Upper lobe of left lung (tissue), 6 donors: ENCODE data around the gene GSKIP. TPM values are rescaled to one million over a fixed set of nuclear protein-coding genes. Genes with fewer than 3 reads are reported as not detected.
A peak's percentile ranks its signal among the peaks of the same experiment; 100 is the strongest.

Source experiments
- ATAC-seq, 2 donors: fragments of 200-7000 bp; cut with Tn5 transposase; one replicate each; pipeline ENCODE4 v1.9.1; 2022; ENCODE audit warnings: mild to moderate bottlenecking in 2 of 2, moderate library complexity in 2 of 2; ENCODE audit not compliant: low FRiP score in 2 of 2
- DNase-seq, 2 donors: peaks; one replicate each; pipeline ENCODE4 v3.0.0-alpha.2; 2019 to 2020
- H3K27ac ChIP-seq, 4 donors: fragments of 200-600 bp; sonication (generic); one replicate each; pipeline ENCODE4 v1.5.1; 2016 to 2019
- H3K27me3 ChIP-seq, 4 donors: fragments of 200-600 bp; sonication (generic); one replicate each; pipeline ENCODE4 v1.5.1; 2017 to 2019
- H3K36me3 ChIP-seq, 4 donors: fragments of 200-600 bp; sonication (generic); one replicate each; pipeline ENCODE4 v1.5.1; 2016 to 2019
- H3K4me1 ChIP-seq, 4 donors: fragments of 200-600 bp; sonication (generic); one replicate each; pipeline ENCODE4 v1.5.1; 2018 to 2019
- H3K4me3 ChIP-seq, 4 donors: fragments of 200-600 bp; sonication (generic); one replicate each; pipeline ENCODE4 v1.5.1; 2017 to 2019; ENCODE audit warnings: mild to moderate bottlenecking in 2 of 4, moderate library complexity in 1 of 4
- H3K9me3 ChIP-seq, 4 donors: fragments of 200-600 bp; sonication (generic); one replicate each; pipeline ENCODE4 v1.5.1; 2018 to 2019
- EP300 ChIP-seq, 4 donors: sonication (generic); formaldehyde crosslinking; IDR thresholded peaks; one replicate each; pipeline ENCODE4 v1.5.1; 2017; ENCODE audit warnings: antibody characterized with exemption in 4 of 4, control low read depth in 2 of 4
- POLR2A ChIP-seq, 4 donors: fragments of 450-650 bp; IDR thresholded peaks; one replicate each; pipeline ENCODE4 v1.5.1; 2016 to 2017; ENCODE audit warnings: antibody characterized with exemption in 4 of 4, mild to moderate bottlenecking in 2 of 4
- POLR2AphosphoS5 ChIP-seq, 2 donors: sonication (generic); formaldehyde crosslinking; IDR thresholded peaks; one replicate each; pipeline ENCODE4 v1.5.1; 2017; ENCODE audit warnings: antibody characterized with exemption in 2 of 2
- WGBS, 2 donors: methylation state at CpG; one replicate each; pipeline ENCODE4 v1.1.5; 2017 to 2018; 5-methylcytosine and 5-hydroxymethylcytosine counted together
- total RNA-seq, 6 donors: library from RNA; depleted of rRNA in 4 of 6; stranded (reverse); fragments of >200 nt in 4 of 6; gene quantifications; one replicate each; pipeline versions ENCODE4 v1.1.0 to v1.2.1, GENCODE V29; 2016 to 2021
- TF ChIP-seq, protein P1 (sequence below), 6 experiments: fragments of 450-650 bp in 4 of 6; fragments of 200-600 bp in 2 of 6; sonication (generic) in 2 of 6; IDR thresholded peaks; one replicate each; pipeline ENCODE4 v1.5.1; 2016 to 2019; ENCODE audit warnings: antibody characterized with exemption in 6 of 6
- donor health status: DM: no; HTN: no; CAD: no; lungs with moderate emphysema.
- donor health status: DM: no; HTN: yes; CAD: no; lungs with severe emphysema.

GSKIP gene
- total RNA-seq, 6 donors from 2014 or later = 5.4 to 19.6 (median 14.3) TPM

DNA sequence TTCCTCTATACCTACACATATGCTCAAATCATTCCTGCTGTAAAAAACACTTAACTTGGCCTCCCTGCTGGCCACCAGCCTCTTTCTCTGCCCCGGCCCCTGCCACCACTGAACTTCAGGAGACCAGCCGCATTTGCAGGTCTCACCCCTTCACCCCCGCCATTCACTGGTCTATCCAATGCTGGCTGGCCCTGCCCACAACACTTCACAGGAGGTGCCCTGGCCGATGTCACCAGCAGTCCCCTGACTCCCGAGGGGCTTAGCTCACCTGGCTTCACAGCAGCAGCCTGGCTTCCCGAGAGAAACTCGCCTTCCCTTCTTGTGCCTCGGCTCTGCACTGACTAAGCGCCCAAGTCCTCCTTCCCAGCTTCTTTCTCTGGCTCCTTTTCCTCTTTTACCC is 36.1 kb downstream of the GSKIP start:
- DNase-seq (peak in 1 of 2 donors; percentile 38), ATAC-seq (no peak)
- no peaks in the 10 kb centered on the region for H3K27me3 ChIP-seq
- H3K4me3 ChIP-seq = no peak overlapping the region
- H3K36me3 ChIP-seq = no peaks in the 10 kb centered on the region
- 86 to 91% methylated on average over 9 of the region's 9 CpGs for WGBS, 2 donors
- no peak overlapping the region for H3K27ac ChIP-seq
- H3K9me3 ChIP-seq = no peaks in the 10 kb centered on the region
- peaks cover 0 to 6% (median 0%) of the 10 kb centered on the region in 4 donors for H3K4me1 ChIP-seq
- TF ChIP-seq POLR2A (IDR thresholded peaks at IDR 0.05) (no peak), EP300 (IDR thresholded peaks at IDR 0.05) (no peak), POLR2AphosphoS5 (IDR thresholded peaks at IDR 0.05) (no peak)
- TF ChIP-seq, protein P1, sequence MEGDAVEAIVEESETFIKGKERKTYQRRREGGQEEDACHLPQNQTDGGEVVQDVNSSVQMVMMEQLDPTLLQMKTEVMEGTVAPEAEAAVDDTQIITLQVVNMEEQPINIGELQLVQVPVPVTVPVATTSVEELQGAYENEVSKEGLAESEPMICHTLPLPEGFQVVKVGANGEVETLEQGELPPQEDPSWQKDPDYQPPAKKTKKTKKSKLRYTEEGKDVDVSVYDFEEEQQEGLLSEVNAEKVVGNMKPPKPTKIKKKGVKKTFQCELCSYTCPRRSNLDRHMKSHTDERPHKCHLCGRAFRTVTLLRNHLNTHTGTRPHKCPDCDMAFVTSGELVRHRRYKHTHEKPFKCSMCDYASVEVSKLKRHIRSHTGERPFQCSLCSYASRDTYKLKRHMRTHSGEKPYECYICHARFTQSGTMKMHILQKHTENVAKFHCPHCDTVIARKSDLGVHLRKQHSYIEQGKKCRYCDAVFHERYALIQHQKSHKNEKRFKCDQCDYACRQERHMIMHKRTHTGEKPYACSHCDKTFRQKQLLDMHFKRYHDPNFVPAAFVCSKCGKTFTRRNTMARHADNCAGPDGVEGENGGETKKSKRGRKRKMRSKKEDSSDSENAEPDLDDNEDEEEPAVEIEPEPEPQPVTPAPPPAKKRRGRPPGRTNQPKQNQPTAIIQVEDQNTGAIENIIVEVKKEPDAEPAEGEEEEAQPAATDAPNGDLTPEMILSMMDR (IDR thresholded peaks at IDR 0.05) = no peak

DNA sequence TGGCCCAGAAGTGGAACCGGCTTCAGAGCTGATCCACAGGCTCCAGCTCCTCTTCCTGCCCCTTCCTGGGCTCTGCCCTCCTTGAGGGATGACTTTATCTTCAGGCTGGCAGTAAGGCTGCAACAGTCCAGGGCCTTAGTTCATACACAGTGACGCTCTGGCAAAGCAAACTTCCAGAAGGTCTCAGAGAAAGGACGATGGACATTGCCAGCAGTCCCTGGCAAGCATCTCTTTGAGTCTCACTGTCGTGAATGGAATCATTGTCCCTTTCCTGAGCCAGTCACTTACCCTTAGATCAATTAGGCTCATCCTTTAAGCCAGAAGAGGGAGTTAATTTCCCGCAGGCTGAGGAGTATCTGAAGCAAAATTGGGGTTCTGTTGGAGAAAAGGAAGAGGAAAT is 37.2 kb downstream of the GSKIP start:
- Histone ChIP-seq H3K9me3 (no peaks in the 10 kb centered on the region), H3K4me1 (peaks cover 0 to 6% (median 1%) of the 10 kb centered on the region in 4 donors), H3K27me3 (no peaks in the 10 kb centered on the region), H3K4me3 (no peak overlapping the region), H3K27ac (no peak overlapping the region), H3K36me3 (no peaks in the 10 kb centered on the region)
- ATAC-seq (no peak), DNase-seq (no peak)
- no peak for TF ChIP-seq POLR2A (IDR thresholded peaks at IDR 0.05)
- no peak for TF ChIP-seq POLR2AphosphoS5 (IDR thresholded peaks at IDR 0.05)
- no peak for TF ChIP-seq EP300 (IDR thresholded peaks at IDR 0.05)
- TF ChIP-seq, protein P1 (IDR thresholded peaks at IDR 0.05) = no peak
- 79 to 95% methylated on average over 5 of the region's 5 CpGs for WGBS, 2 donors

DNA sequence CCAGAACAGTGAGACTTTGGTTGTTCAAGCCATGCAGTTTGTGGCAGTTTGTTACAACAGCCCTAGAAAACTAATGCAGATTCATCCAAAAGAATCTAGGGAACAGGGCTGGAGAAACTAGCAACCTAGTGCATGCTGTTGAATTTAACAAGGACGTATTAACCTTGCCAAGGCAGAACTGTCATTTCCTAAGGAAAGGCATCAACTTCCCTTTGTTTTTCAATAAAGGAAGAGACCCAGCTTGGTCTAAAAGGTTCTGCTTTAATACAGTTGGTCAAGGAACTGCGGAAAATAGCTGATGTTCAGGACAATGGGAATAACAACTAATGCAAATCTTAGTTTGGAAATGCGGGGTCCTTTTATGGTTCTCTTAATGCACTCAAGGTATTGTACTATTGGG is 40.1 kb downstream of the GSKIP start:
- H3K4me3 ChIP-seq = no peak overlapping the region
- no peaks in the 10 kb centered on the region for H3K27me3 ChIP-seq
- no peaks in the 10 kb centered on the region for H3K36me3 ChIP-seq
- H3K27ac ChIP-seq = no peak overlapping the region
- DNase-seq (no peak), ATAC-seq (no peak)
- WGBS, 2 donors = 52 to 55% methylated on average over 3 of the region's 3 CpGs
- H3K9me3 ChIP-seq = no peaks in the 10 kb centered on the region
- H3K4me1 ChIP-seq = peaks cover 0 to 6% (median 1%) of the 10 kb centered on the region in 4 donors
- TF ChIP-seq EP300 (IDR thresholded peaks at IDR 0.05) (no peak), POLR2A (IDR thresholded peaks at IDR 0.05) (no peak)

DNA sequence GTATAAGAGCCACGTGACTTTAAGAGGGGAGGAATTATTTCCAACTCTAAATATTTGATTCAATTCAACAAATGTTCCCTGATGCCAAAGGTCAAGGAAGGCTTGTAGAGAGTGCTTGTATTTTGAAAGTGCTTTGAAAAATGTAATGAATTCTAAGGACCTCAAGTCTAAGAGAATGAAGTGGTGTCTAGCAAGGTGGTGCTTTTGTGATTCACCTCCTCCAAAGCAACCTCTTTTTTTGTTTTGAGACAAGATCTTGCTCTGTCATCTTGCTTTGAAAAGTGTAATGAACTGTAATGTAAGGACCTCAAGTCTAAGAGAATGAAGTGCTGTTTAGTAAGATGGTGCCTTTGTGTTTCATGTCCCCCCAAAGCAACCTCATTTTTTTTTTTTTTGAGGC is 42.4 kb downstream of the GSKIP start:
- no peak for DNase-seq
- WGBS, 2 donors = 55 to 58% methylated on average over 1 of the region's 1 CpG
- Histone ChIP-seq H3K27me3 (no peaks in the 10 kb centered on the region), H3K4me3 (no peak overlapping the region), H3K36me3 (no peaks in the 10 kb centered on the region), H3K4me1 (peaks cover 0 to 6% (median 1%) of the 10 kb centered on the region in 4 donors), H3K27ac (no peak overlapping the region), H3K9me3 (no peaks in the 10 kb centered on the region)
- peak in 1 of 2 donors; percentile 29 for ATAC-seq
- TF ChIP-seq EP300 (IDR thresholded peaks at IDR 0.05) (no peak), POLR2AphosphoS5 (IDR thresholded peaks at IDR 0.05) (no peak), POLR2A (IDR thresholded peaks at IDR 0.05) (no peak)
- TF ChIP-seq, protein P1 (IDR thresholded peaks at IDR 0.05) = no peak

DNA sequence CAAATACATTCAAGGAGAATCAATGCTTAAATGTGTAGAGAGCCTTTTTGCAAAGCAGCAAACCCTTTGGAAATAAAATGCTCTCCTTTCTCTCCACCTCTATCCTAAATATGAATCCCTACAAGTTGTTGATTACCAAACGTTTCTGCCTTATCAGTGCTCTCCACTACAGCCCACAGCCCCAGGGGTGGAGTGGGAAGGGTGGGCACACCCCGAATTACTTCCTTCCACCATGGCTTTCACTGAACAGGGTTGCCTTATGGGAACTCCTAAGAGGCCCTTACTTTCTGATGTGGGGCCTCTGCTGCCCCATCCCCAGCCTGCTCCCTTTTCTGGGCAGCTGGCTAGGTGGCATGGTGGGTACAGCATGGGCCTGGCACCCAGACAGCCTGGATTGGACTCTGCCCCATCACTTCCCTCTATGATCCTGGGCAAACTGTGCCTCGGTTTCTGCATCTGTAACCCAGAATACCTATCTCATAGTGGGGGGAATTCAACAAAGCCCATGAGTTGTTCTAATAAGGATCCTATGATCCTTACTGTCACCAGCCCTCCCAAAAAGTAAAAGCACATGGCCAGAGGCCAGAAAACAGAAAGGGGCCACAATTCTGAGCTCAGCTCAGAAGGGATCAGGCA is 44.7 kb downstream of the GSKIP start:
- peaks cover 0 to 6% (median 1%) of the 10 kb centered on the region in 4 donors for H3K4me1 ChIP-seq
- TF ChIP-seq POLR2AphosphoS5 (IDR thresholded peaks at IDR 0.05) = no peak
- no peak for TF ChIP-seq POLR2A (IDR thresholded peaks at IDR 0.05)
- TF ChIP-seq EP300 (IDR thresholded peaks at IDR 0.05) = no peak
- TF ChIP-seq, protein P1 (IDR thresholded peaks at IDR 0.05) = no peak
- ATAC-seq = no peak
- no peaks in the 10 kb centered on the region for H3K9me3 ChIP-seq
- no peaks in the 10 kb centered on the region for H3K36me3 ChIP-seq
- H3K27me3 ChIP-seq = no peaks in the 10 kb centered on the region
- H3K4me3 ChIP-seq = no peak overlapping the region
- WGBS, 2 donors = 47 to 56% methylated on average over 3 of the region's 3 CpGs
- no peak for DNase-seq
- no peak overlapping the region for H3K27ac ChIP-seq
